ENCODE results near the gene FCHSD2. TPM values are rescaled to one million over a fixed set of nuclear protein-coding genes. Genes with fewer than 3 reads are reported as not detected.
"Not testable (repeated sequence)": the region's sequence is repeated elsewhere in the genome, so short reads cannot be mapped to it uniquely, and the experiment has no call there.

The FCHSD2 gene
- total RNA-seq, 1 experiment from 2014 or later, result 22.6 TPM

- BruUV-seq (replicated peaks), result no TSS peak
- TF ChIP-seq, protein P1, sequence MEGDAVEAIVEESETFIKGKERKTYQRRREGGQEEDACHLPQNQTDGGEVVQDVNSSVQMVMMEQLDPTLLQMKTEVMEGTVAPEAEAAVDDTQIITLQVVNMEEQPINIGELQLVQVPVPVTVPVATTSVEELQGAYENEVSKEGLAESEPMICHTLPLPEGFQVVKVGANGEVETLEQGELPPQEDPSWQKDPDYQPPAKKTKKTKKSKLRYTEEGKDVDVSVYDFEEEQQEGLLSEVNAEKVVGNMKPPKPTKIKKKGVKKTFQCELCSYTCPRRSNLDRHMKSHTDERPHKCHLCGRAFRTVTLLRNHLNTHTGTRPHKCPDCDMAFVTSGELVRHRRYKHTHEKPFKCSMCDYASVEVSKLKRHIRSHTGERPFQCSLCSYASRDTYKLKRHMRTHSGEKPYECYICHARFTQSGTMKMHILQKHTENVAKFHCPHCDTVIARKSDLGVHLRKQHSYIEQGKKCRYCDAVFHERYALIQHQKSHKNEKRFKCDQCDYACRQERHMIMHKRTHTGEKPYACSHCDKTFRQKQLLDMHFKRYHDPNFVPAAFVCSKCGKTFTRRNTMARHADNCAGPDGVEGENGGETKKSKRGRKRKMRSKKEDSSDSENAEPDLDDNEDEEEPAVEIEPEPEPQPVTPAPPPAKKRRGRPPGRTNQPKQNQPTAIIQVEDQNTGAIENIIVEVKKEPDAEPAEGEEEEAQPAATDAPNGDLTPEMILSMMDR (conservative IDR thresholded peaks at IDR 0.05), result no peak
- no peak for TF ChIP-seq EZH2 (IDR thresholded peaks at IDR 0.05; ENCODE audit: low read depth)
- H3K27me3 ChIP-seq (ENCODE audit: insufficient read depth, low read depth), result no peaks in the 10 kb centered on the region
- no peak overlapping the region for H3K4me3 ChIP-seq
- H3K36me3 ChIP-seq (ENCODE audit: low read depth), result no peaks in the 10 kb centered on the region
- CTCF ChIA-PET, result interaction anchor here (0.7 kb wide), 1 partner anchor 11 kb away, joined by 3 read pairs; no protein-coding TSS in a partner anchor
- no peak overlapping the region for H3K4me2 ChIP-seq
- H2AFZ ChIP-seq, result no peak overlapping the region
- intact Hi-C loops (cut with micrococcal nuclease; ENCODE audit: unreplicated experiment), result no loop called here
- no peaks in the 10 kb centered on the region for H3F3A ChIP-seq (ENCODE audit: insufficient read depth, low read depth)
- no peaks in the 10 kb centered on the region for H4K20me1 ChIP-seq (ENCODE audit: insufficient read depth)
- no peak for DNase-seq
- POLR2A ChIA-PET (ENCODE audit: unreplicated experiment), result interaction anchor here (0.5 kb wide), 1 partner anchor 743 kb away, joined by 3 read pairs; no protein-coding TSS in a partner anchor
- no peak overlapping the region for H3K27ac ChIP-seq
- H3K9me3 ChIP-seq (ENCODE audit: insufficient read depth, low read depth), result no peaks in the 10 kb centered on the region
- no peaks in the 10 kb centered on the region for H3K9me2 ChIP-seq (ENCODE audit: insufficient read depth)
- H3K4me1 ChIP-seq (replicated peaks; ENCODE audit: insufficient read depth), result no peaks in the 10 kb centered on the region
- no peaks in the 10 kb centered on the region for H3K79me2 ChIP-seq (ENCODE audit: low read depth)
Observed at GRCh38 chr11:72860592-72860991, 281.5 kb downstream of the FCHSD2 start.

DNA sequence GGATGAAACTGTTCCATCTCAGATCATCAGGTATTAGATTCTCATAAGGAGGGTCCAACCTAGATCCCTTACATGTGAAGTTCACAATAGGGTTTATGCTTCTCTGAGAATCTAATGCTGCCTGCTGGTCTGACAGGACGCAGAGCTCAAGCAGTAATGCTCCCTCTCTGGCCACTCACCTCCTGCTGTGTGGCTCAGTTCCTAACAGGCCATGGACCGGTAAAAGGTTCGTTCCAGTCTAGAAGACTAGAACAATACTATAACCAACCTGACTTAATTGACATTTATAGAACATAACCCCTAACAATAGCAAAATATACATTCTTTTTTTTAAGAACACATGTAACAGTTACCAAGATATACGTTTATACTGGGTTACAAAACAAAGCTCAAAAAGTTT, 282.1 kb downstream of the FCHSD2 start:
- Histone ChIP-seq H3F3A (ENCODE audit: insufficient read depth, low read depth) (no peaks in the 10 kb centered on the region), H3K79me2 (ENCODE audit: low read depth) (no peaks in the 10 kb centered on the region), H3K9me2 (ENCODE audit: insufficient read depth) (no peaks in the 10 kb centered on the region), H3K27me3 (ENCODE audit: insufficient read depth, low read depth) (no peaks in the 10 kb centered on the region), H4K20me1 (ENCODE audit: insufficient read depth) (no peaks in the 10 kb centered on the region), H3K36me3 (ENCODE audit: low read depth) (no peaks in the 10 kb centered on the region), H3K4me3 (no peak overlapping the region), H3K9me3 (ENCODE audit: insufficient read depth, low read depth) (no peaks in the 10 kb centered on the region), H3K27ac (no peak overlapping the region), H2AFZ (no peak overlapping the region), H3K4me1 (replicated peaks; ENCODE audit: insufficient read depth) (no peaks in the 10 kb centered on the region), H3K4me2 (no peak overlapping the region)
- no TSS peak for BruUV-seq (replicated peaks)
- DNase-seq, result no peak
- ChIA-PET CTCF (interaction anchor here (0.6 to 0.7 kb wide), 2 partner anchors 11 to 249 kb away, joined by 3 read pairs; no protein-coding TSS in a partner anchor), POLR2A (ENCODE audit: unreplicated experiment) (interaction anchor here (0.5 kb wide), 1 partner anchor 743 kb away, joined by 3 read pairs; no protein-coding TSS in a partner anchor)
- intact Hi-C loops (cut with micrococcal nuclease; ENCODE audit: unreplicated experiment), result no loop called here
- TF ChIP-seq, protein P1 (conservative IDR thresholded peaks at IDR 0.05), result no peak

DNA sequence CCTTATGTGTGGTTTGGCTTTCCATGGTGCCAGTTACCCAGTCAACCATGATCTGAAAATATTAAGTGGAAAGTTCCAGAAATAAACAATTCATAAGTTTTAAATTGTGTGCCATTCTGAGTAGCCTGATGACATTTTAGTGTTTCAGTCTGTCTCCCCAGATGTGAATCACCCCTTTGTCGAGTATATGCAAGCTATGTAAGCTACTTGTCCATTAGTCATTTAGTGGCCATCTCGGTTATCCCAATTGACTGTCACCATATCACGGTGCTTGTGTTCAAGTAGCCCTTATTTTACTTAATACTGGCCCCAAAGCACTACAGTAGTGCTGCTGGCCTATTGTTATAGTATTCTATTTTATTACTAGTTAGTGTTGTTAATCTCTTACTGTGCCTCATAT, 283.0 kb downstream of the FCHSD2 start:
- H2AFZ ChIP-seq, result no peak overlapping the region
- intact Hi-C loops (cut with micrococcal nuclease; ENCODE audit: unreplicated experiment), result no loop called here
- no peaks in the 10 kb centered on the region for H4K20me1 ChIP-seq (ENCODE audit: insufficient read depth)
- H3F3A ChIP-seq (ENCODE audit: insufficient read depth, low read depth), result no peaks in the 10 kb centered on the region
- CTCF ChIA-PET, result interaction anchor here (1.4 kb wide), 1 partner anchor 9 kb away, joined by 3 read pairs; no protein-coding TSS in a partner anchor
- DNase-seq, result no peak
- POLR2A ChIA-PET (ENCODE audit: unreplicated experiment), result no interaction called here
- H3K9me3 ChIP-seq (ENCODE audit: insufficient read depth, low read depth), result no peaks in the 10 kb centered on the region
- TF ChIP-seq, protein P1 (conservative IDR thresholded peaks at IDR 0.05), result no peak
- no peak for TF ChIP-seq EZH2 (IDR thresholded peaks at IDR 0.05; ENCODE audit: low read depth)
- no peaks in the 10 kb centered on the region for H3K4me1 ChIP-seq (replicated peaks; ENCODE audit: insufficient read depth)
- no TSS peak for BruUV-seq (replicated peaks)
- no peak overlapping the region for H3K4me2 ChIP-seq
- no peaks in the 10 kb centered on the region for H3K27me3 ChIP-seq (ENCODE audit: insufficient read depth, low read depth)
- H3K36me3 ChIP-seq (ENCODE audit: low read depth), result no peaks in the 10 kb centered on the region
- no peaks in the 10 kb centered on the region for H3K79me2 ChIP-seq (ENCODE audit: low read depth)
- no peak overlapping the region for H3K27ac ChIP-seq
- no peak overlapping the region for H3K4me3 ChIP-seq
- H3K9me2 ChIP-seq (ENCODE audit: insufficient read depth), result no peaks in the 10 kb centered on the region

DNA sequence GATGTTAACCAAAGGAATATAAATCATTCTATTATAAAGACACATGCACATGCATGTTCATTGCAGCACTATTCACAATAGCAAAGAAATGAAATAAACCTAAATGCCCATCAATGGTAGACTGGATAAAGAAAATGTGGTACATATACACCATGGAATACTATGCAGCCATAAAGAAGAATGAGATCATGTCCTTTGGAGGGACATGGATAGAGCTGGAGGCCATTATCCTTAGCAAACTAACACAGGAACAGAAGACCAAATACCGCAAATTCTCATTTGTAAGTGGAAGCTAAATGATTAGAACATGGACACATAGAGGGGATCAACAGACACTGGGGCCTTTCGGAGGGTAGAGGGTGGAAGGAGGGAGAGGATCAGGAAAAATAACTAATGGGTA, 283.9 kb downstream of the FCHSD2 start:
- POLR2A ChIA-PET (ENCODE audit: unreplicated experiment), result interaction anchor here (0.6 kb wide), 1 partner anchor 702 kb away, joined by 5 read pairs; no protein-coding TSS in a partner anchor
- H3K27me3 ChIP-seq (ENCODE audit: insufficient read depth, low read depth); H3K9me2 ChIP-seq (ENCODE audit: insufficient read depth); H3K36me3 ChIP-seq (ENCODE audit: low read depth); H2AFZ ChIP-seq; intact Hi-C loops (cut with micrococcal nuclease; ENCODE audit: unreplicated experiment); H3K79me2 ChIP-seq (ENCODE audit: low read depth); H3K27ac ChIP-seq; H3K9me3 ChIP-seq (ENCODE audit: insufficient read depth, low read depth); H3K4me3 ChIP-seq; H3F3A ChIP-seq (ENCODE audit: insufficient read depth, low read depth); H4K20me1 ChIP-seq (ENCODE audit: insufficient read depth); DNase-seq; H3K4me1 ChIP-seq (replicated peaks; ENCODE audit: insufficient read depth); BruUV-seq (replicated peaks); H3K4me2 ChIP-seq: not testable (repeated sequence)
- CTCF ChIA-PET, result interaction anchor here (1.4 kb wide), 1 partner anchor 8 kb away, joined by 3 read pairs; no protein-coding TSS in a partner anchor

All from PC-9 (cell line).